Thyroid gland (tissue), 4 donors: ENCODE data around the gene SP8.

Experiments used
- CTCF ChIP-seq, 6 experiments: fragments of 200-600 bp in 3 of 6; fragments of 450-650 bp in 3 of 6; sonication (generic) in 3 of 6; IDR thresholded peaks; one replicate each; pipeline ENCODE4 v1.5.1; 2016 to 2019; ENCODE audit warnings: antibody characterized with exemption in 6 of 6, mild to moderate bottlenecking in 2 of 6, inconsistent platforms in 1 of 6, moderate library complexity in 1 of 6
- POLR2A ChIP-seq, 2 donors: fragments of 450-650 bp; IDR thresholded peaks; one replicate each; pipeline ENCODE4 v1.6.1; 2017; ENCODE audit warnings: antibody characterized with exemption in 2 of 2, mild to moderate bottlenecking in 2 of 2, moderate library complexity in 1 of 2

- TF ChIP-seq CTCF (IDR thresholded peaks at IDR 0.05) (no peak), POLR2A (IDR thresholded peaks at IDR 0.05) (no peak)
Measured at GRCh38 chr7:20735346-20736065, 51.2 kb downstream of the SP8 start.
